Measurements from ENCODE around the gene SETD3. TPM values are rescaled to one million over a fixed set of nuclear protein-coding genes. Genes with fewer than 3 reads are reported as not detected.

The SETD3 gene
- total and polyA plus RNA-seq, 2 of the 8 experiments (the other 6 are each of a cell fraction or from before 2014, with no cell fraction given) = 24.0 to 64.0 TPM

DNA sequence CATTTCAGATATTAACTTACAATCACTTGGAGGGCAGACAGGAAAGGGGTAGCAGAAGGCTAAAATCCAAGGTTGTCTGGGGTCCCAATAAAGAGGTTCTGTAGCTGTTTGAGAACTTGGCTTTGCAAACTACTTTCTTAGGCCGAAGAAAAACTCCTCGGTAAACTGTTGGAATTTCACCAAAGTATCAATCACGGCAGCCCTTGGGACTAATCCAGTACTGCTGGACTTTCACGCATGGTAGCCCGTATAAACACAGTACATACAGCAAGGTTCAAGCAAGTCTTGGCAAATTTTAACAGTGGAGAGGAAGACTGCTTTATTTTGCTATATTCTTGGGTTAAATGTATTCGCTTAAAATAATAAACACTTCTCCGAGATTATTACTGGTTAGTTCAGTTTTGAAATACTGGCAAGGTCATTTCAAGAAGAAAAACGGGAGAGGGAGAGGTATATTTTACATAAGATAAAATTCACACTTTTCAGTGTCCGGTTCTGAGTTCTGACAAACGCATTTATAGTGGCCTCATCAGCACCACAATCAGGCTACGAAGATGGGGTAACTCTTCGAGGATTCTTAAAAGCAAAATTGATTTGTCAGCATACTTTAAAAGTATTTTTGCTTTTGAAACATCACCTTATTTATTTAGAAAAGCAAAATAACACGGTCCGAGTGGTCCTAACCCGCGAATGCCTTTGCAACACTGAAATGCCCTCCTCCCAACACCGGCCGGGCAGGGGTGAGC is 1.3 kb downstream of the SETD3 start:
- H2BK20ac ChIP-seq (ENCODE audit: low read length) = no peak overlapping the region
- peaks cover 4 to 18% of the 10 kb centered on the region in 2 experiments for H4K20me1 ChIP-seq (replicated peaks in 1 of 2; ENCODE audit: control insufficient read depth in 1 of 2, insufficient read depth in 2 of 2, low read length in 2 of 2)
- no peak overlapping the region for H3K18ac ChIP-seq (ENCODE audit: extremely low read depth, low read length)
- peak overlapping the region in 1 of 4 experiments; percentile 41; a peak in 4 of 7 replicates for H3K9ac ChIP-seq (replicated peaks in 1 of 4; ENCODE audit: extremely low read depth in 1 of 4, low read depth in 3 of 4, low read length in 3 of 4)
- no peaks in the 10 kb centered on the region for H3K9me3 ChIP-seq (ENCODE audit: insufficient read depth in 2 of 2, low read depth in 1 of 2, low read length in 1 of 2)
- no peak overlapping the region for H3K56ac ChIP-seq (replicated peaks; ENCODE audit: insufficient read length, low read depth, low read length)
- H3K27ac ChIP-seq (ENCODE audit: low read depth, low read length) = no peak overlapping the region
- no peak overlapping the region for H3K23ac ChIP-seq (ENCODE audit: insufficient read length)
- DNase-seq (ENCODE audit: low read depth in 1 of 2, low spot score in 2 of 2) (no peak), FAIRE-seq (no peak)
- no peak overlapping the region for H4K5ac ChIP-seq (ENCODE audit: insufficient read length, low read depth, low read length)
- H3K23me2 ChIP-seq (ENCODE audit: low read depth, low read length) = peaks cover 4% of the 10 kb centered on the region
- H4K91ac ChIP-seq (replicated peaks; ENCODE audit: insufficient read length, low read length) = no peak overlapping the region
- H3K4ac ChIP-seq (replicated peaks; ENCODE audit: insufficient read length, low read depth, low read length) = no peak overlapping the region
- H3K4me1 ChIP-seq (replicated peaks in 1 of 4; ENCODE audit: control insufficient read depth in 3 of 4, insufficient read depth in 4 of 4, low read length in 3 of 4) = peaks cover 0 to 10% (median 4%) of the 10 kb centered on the region in 4 experiments; a peak in 5 of 7 replicates
- H3K27me3 ChIP-seq (replicated peaks in 1 of 4; ENCODE audit: control insufficient read depth in 3 of 4, extremely low read depth in 1 of 4, insufficient read depth in 3 of 4, low read length in 3 of 4) = no peaks in the 10 kb centered on the region
- no peak overlapping the region for H2BK12ac ChIP-seq (ENCODE audit: low read depth, low read length)
- H3K79me2 ChIP-seq (ENCODE audit: control insufficient read depth in 1 of 2, insufficient read depth in 2 of 2, low read length in 2 of 2) = peaks cover 24 to 83% of the 10 kb centered on the region in 2 experiments
- H3K79me1 ChIP-seq (ENCODE audit: low read depth, low read length) = peaks cover 2% of the 10 kb centered on the region; the same call in 1 of the 2 replicates
- H2BK15ac ChIP-seq (ENCODE audit: low read length) = no peak overlapping the region
- H3K14ac ChIP-seq (ENCODE audit: insufficient read length) = no peak overlapping the region
- H2AK5ac ChIP-seq (ENCODE audit: low read depth, low read length) = no peak overlapping the region
- WGBS, 2 experiments (ENCODE audit: extremely low coverage in 1 of 2, insufficient coverage in 1 of 2, insufficient read length in 1 of 2, insufficient replicate concordance in 2 of 2, low coverage in 1 of 2, low lambda C conversion rate in 2 of 2, missing lambda C conversion rate in 1 of 2) = 42% methylated on average over 18 of the region's 18 CpGs; no CpG with 5 or more reads in 1 of the 2 experiments
- no peaks in the 10 kb centered on the region for H3K36me3 ChIP-seq (ENCODE audit: control insufficient read depth in 2 of 4, insufficient read depth in 4 of 4, low read length in 3 of 4)
- TF ChIP-seq, protein P1, sequence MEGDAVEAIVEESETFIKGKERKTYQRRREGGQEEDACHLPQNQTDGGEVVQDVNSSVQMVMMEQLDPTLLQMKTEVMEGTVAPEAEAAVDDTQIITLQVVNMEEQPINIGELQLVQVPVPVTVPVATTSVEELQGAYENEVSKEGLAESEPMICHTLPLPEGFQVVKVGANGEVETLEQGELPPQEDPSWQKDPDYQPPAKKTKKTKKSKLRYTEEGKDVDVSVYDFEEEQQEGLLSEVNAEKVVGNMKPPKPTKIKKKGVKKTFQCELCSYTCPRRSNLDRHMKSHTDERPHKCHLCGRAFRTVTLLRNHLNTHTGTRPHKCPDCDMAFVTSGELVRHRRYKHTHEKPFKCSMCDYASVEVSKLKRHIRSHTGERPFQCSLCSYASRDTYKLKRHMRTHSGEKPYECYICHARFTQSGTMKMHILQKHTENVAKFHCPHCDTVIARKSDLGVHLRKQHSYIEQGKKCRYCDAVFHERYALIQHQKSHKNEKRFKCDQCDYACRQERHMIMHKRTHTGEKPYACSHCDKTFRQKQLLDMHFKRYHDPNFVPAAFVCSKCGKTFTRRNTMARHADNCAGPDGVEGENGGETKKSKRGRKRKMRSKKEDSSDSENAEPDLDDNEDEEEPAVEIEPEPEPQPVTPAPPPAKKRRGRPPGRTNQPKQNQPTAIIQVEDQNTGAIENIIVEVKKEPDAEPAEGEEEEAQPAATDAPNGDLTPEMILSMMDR (IDR thresholded peaks at IDR 0.05; ENCODE audit: control extremely low read depth in 1 of 3, insufficient read depth in 1 of 3, low read depth in 1 of 3, low read length in 3 of 3) = peak in 1 of 3 experiments; percentile 13; a peak in 1 of 4 replicates
- no peak for TF ChIP-seq SUZ12 (IDR thresholded peaks at IDR 0.05; ENCODE audit: low read length)
- POLR2A ChIA-PET (ENCODE audit: partially characterized antibody) = interaction anchor here (0.6 to 0.7 kb wide), 2 partner anchors 10 to 11 kb away, joined by 3 read pairs; no protein-coding TSS in a partner anchor
- H4K8ac ChIP-seq (ENCODE audit: extremely low read depth, insufficient read depth, low read length) = peak overlapping the region; percentile 39; the same call in 1 of the 2 replicates
- H3K4me2 ChIP-seq (ENCODE audit: insufficient read depth in 1 of 2, low read depth in 2 of 2, low read length in 2 of 2) = peak overlapping the region; percentile 56 to 82
- no peak overlapping the region for H2AFZ ChIP-seq (ENCODE audit: low read length)
- H2BK5ac ChIP-seq (ENCODE audit: low read depth, low read length) = no peak overlapping the region
- CTCF ChIA-PET (ENCODE audit: partially characterized antibody) = interaction anchor here (0.6 to 1.0 kb wide), 5 partner anchors 15 to 117 kb away, joined by 3 to 4 read pairs (median 3); no protein-coding TSS in a partner anchor
- H2BK120ac ChIP-seq (replicated peaks; ENCODE audit: low read depth, low read length) = no peak overlapping the region
- peak overlapping the region; percentile 69 to 95 (median 82) for H3K4me3 ChIP-seq (ENCODE audit: extremely low read depth in 1 of 4, insufficient read depth in 2 of 4, low read depth in 3 of 4, low read length in 4 of 4)

All from H1 (cell line).